T-cell (primary cell): ENCODE data around the gene ADARB2. TPM values are rescaled to one million over a fixed set of nuclear protein-coding genes. Genes with fewer than 3 reads are reported as not detected.

Source experiments
- ATAC-seq, 4 experiments: fragments of 200-7000 bp in 3 of 4; fragments of 150-1000 bp in 1 of 4; cut with Tn5 transposase; replicated peaks in 1 of 4; 1 replicate in 3 of 4; 2 replicates in 1 of 4; pipeline ENCODE4 v1.10.0; 2021; ENCODE audit warnings: moderate library complexity in 3 of 4, mild to moderate bottlenecking in 2 of 4, moderate number of reproducible peaks in 1 of 4
- CTCF ChIA-PET, 2 donors: fragments of 300-600 bp; sonication (Branson Sonifier 250); formaldehyde crosslinking; loops; one replicate each; lab custom pipeline; 2022; ENCODE audit warnings: antibody characterized with exemption in 2 of 2; lab: Charles Lee
- POLR2A ChIA-PET, 2 donors: fragments of 300-600 bp; sonication (Branson Sonifier 250); formaldehyde crosslinking; loops; one replicate each; lab custom pipeline; 2022; ENCODE audit warnings: antibody characterized with exemption in 2 of 2; lab: Charles Lee
- DNase-seq, 35 experiments: peaks; one replicate each; pipeline versions ENCODE4 v3.0.0 to v3.0.0-alpha.2; 2013 to 2023
- H3K27ac ChIP-seq: one replicate; pipeline ENCODE4 v1.5.1; 2013; ENCODE audit warnings: low read length
- H3K27me3 ChIP-seq, 2 experiments: replicated peaks in 1 of 2; 1 replicate in 1 of 2; 2 replicates in 1 of 2; pipeline versions ENCODE4 v1.6.1 to v1.7.0; 2013; ENCODE audit warnings: low read length in 1 of 2, mixed read lengths in 1 of 2; ENCODE audit not compliant: control insufficient read depth in 2 of 2, insufficient read depth in 2 of 2; ENCODE audit errors: extremely low read depth in 1 of 2
- H3K36me3 ChIP-seq, 2 donors: 1 replicate in 1 of 2; 2 replicates in 1 of 2; pipeline versions ENCODE4 v1.6.1 to v1.7.0; 2013; ENCODE audit warnings: low read length in 1 of 2; ENCODE audit not compliant: control insufficient read depth in 2 of 2, insufficient read depth in 1 of 2; ENCODE audit errors: extremely low read depth in 1 of 2
- H3K4me1 ChIP-seq, 2 experiments: 1 replicate in 1 of 2; 2 replicates in 1 of 2; pipeline versions ENCODE4 v1.6.1 to v1.7.0; 2013; ENCODE audit warnings: low read length in 2 of 2, mixed read lengths in 1 of 2; ENCODE audit not compliant: insufficient read depth in 2 of 2, control insufficient read depth in 1 of 2; ENCODE audit errors: extremely low read depth in 1 of 2
- H3K4me3 ChIP-seq, 2 donors: 1 replicate in 1 of 2; 2 replicates in 1 of 2; pipeline versions ENCODE4 v1.5.1 to v1.7.0; 2013; ENCODE audit warnings: mild to moderate bottlenecking in 2 of 2, low read length in 1 of 2, moderate library complexity in 1 of 2; ENCODE audit not compliant: control insufficient read depth in 1 of 2; ENCODE audit errors: extremely low read depth in 1 of 2
- H3K9me3 ChIP-seq: 2 replicates; pipeline ENCODE4 v1.7.0; 2013
- H3K27ac Mint-ChIP-seq, 2 donors: one replicate each; pipeline ENCODE4 v1.8.0; 2020 to 2021; ENCODE audit warnings: mild to moderate bottlenecking in 2 of 2, mixed read lengths in 2 of 2
- H3K27me3 Mint-ChIP-seq, 2 donors: one replicate each; pipeline ENCODE4 v1.8.0; 2021 to 2022; ENCODE audit warnings: mixed read lengths in 2 of 2
- H3K36me3 Mint-ChIP-seq: one replicate; pipeline ENCODE4 v1.8.0; 2021; ENCODE audit warnings: mixed read lengths
- H3K4me1 Mint-ChIP-seq, 3 donors: one replicate each; pipeline ENCODE4 v1.8.0; 2020 to 2022; ENCODE audit warnings: mixed read lengths in 3 of 3, mild to moderate bottlenecking in 1 of 3
- H3K4me3 Mint-ChIP-seq, 3 donors: one replicate each; pipeline ENCODE4 v1.8.0; 2020 to 2022; ENCODE audit warnings: mild to moderate bottlenecking in 3 of 3, mixed read lengths in 3 of 3, moderate library complexity in 3 of 3
- H3K9me3 Mint-ChIP-seq, 3 donors: one replicate each; pipeline ENCODE4 v1.8.0; 2020 to 2022; ENCODE audit warnings: mixed read lengths in 3 of 3
- WGBS: methylation state at CpG from one replicate; pipeline ENCODE4 v1.1.5; 2013; ENCODE audit warnings: missing lambda C conversion rate; ENCODE audit not compliant: insufficient coverage; 5-methylcytosine and 5-hydroxymethylcytosine counted together
- total RNA-seq, 35 experiments: library from RNA in 6 of 35; stranded (reverse) in 6 of 35; fragments of 120-200 nt in 1 of 35; gene quantifications; one replicate each; pipeline versions ENCODE4 v1.2.1 to v1.2.4 and lab custom pipeline; 2013 to 2026

The ADARB2 gene
- total RNA-seq, 5 donors from 2014 or later (not counting 1 experiment from before 2014, with no cell fraction given), result 0.07 to 4.0 (median 0.41) TPM

GRCh38 chr10:1657479-1657878, 79.8 kb downstream of the ADARB2 start:
- Mint-ChIP-seq H3K27me3 (peaks cover 22 to 30% of the 10 kb centered on the region in 2 donors), H3K27ac (no peak overlapping the region), H3K4me1 (peaks cover 0 to 11% (median 0%) of the 10 kb centered on the region in 3 donors), H3K36me3 (no peaks in the 10 kb centered on the region), H3K9me3 (no peaks in the 10 kb centered on the region), H3K4me3 (no peak overlapping the region)
- Histone ChIP-seq H3K9me3 (no peaks in the 10 kb centered on the region), H3K27me3 (peaks cover 0 to 28% of the 10 kb centered on the region in 2 experiments), H3K27ac (no peak overlapping the region), H3K4me1 (no peaks in the 10 kb centered on the region), H3K36me3 (no peaks in the 10 kb centered on the region), H3K4me3 (no peak overlapping the region)
- ChIA-PET POLR2A (interaction anchor here in 1 of 2 donors (0.6 kb wide), 1 partner anchor 36 kb away, joined by 3 read pairs; no protein-coding TSS in a partner anchor), CTCF (no interaction called here)
- 28% methylated on average over 3 of the region's 7 CpGs for WGBS
- no peak for ATAC-seq
- DNase-seq, result peak in 1 of 35 experiments; percentile 2

- Mint-ChIP-seq H3K4me3 (no peak overlapping the region), H3K27me3 (peaks cover 14 to 27% of the 10 kb centered on the region in 2 donors), H3K9me3 (no peaks in the 10 kb centered on the region), H3K27ac (no peak overlapping the region), H3K4me1 (peaks cover 0 to 11% (median 0%) of the 10 kb centered on the region in 3 donors), H3K36me3 (no peaks in the 10 kb centered on the region)
- Histone ChIP-seq H3K27me3 (peaks cover 0 to 27% of the 10 kb centered on the region in 2 experiments), H3K4me1 (no peaks in the 10 kb centered on the region), H3K4me3 (no peak overlapping the region), H3K36me3 (no peaks in the 10 kb centered on the region), H3K9me3 (no peaks in the 10 kb centered on the region), H3K27ac (no peak overlapping the region)
- DNase-seq (no peak), ATAC-seq (no peak)
- ChIA-PET CTCF (no interaction called here), POLR2A (no interaction called here)
- no CpG with 5 or more reads among the region's 3 CpGs for WGBS
These were observed 82.0 kb downstream of the ADARB2 start for GRCh38 chr10:1655367-1655766.

GRCh38 chr10:1654811-1655356, 82.4 kb downstream of the ADARB2 start:
- CTCF ChIA-PET, result no interaction called here
- Mint-ChIP-seq H3K4me3 (no peak overlapping the region), H3K27me3 (peaks cover 14 to 30% of the 10 kb centered on the region in 2 donors), H3K27ac (no peak overlapping the region), H3K36me3 (no peaks in the 10 kb centered on the region), H3K9me3 (no peaks in the 10 kb centered on the region), H3K4me1 (peaks cover 0 to 11% (median 0%) of the 10 kb centered on the region in 3 donors)
- Histone ChIP-seq H3K9me3 (no peaks in the 10 kb centered on the region), H3K36me3 (no peaks in the 10 kb centered on the region), H3K27ac (no peak overlapping the region), H3K4me1 (no peaks in the 10 kb centered on the region), H3K4me3 (no peak overlapping the region), H3K27me3 (peaks cover 0 to 27% of the 10 kb centered on the region in 2 experiments)
- no peak for ATAC-seq
- POLR2A ChIA-PET, result no interaction called here
- peak in 1 of 35 experiments; percentile 16 for DNase-seq
- 68% methylated on average over 6 of the region's 9 CpGs for WGBS

GRCh38 chr10:1654247-1654646, 83.1 kb downstream of the ADARB2 start:
- H3K4me1 ChIP-seq, result no peaks in the 10 kb centered on the region
- H3K9me3 Mint-ChIP-seq, result no peaks in the 10 kb centered on the region
- H3K27me3 ChIP-seq, result peaks cover 0 to 23% of the 10 kb centered on the region in 2 experiments
- H3K27me3 Mint-ChIP-seq, result peaks cover 14 to 29% of the 10 kb centered on the region in 2 donors
- DNase-seq, result peak in 1 of 35 experiments; percentile 17
- ChIA-PET CTCF (no interaction called here), POLR2A (no interaction called here)
- 61% methylated on average over 4 of the region's 6 CpGs for WGBS
- no peak overlapping the region for H3K27ac Mint-ChIP-seq
- no peak for ATAC-seq
- no peaks in the 10 kb centered on the region for H3K36me3 Mint-ChIP-seq
- no peak overlapping the region for H3K4me3 ChIP-seq
- no peaks in the 10 kb centered on the region for H3K9me3 ChIP-seq
- H3K36me3 ChIP-seq, result no peaks in the 10 kb centered on the region
- no peak overlapping the region for H3K4me3 Mint-ChIP-seq
- H3K4me1 Mint-ChIP-seq, result peaks cover 0 to 11% (median 0%) of the 10 kb centered on the region in 3 donors
- no peak overlapping the region for H3K27ac ChIP-seq

- Mint-ChIP-seq H3K36me3 (no peaks in the 10 kb centered on the region), H3K4me3 (no peak overlapping the region), H3K9me3 (no peaks in the 10 kb centered on the region), H3K27ac (no peak overlapping the region), H3K27me3 (peaks cover 11 to 27% of the 10 kb centered on the region in 2 donors), H3K4me1 (peaks cover 0 to 9% (median 0%) of the 10 kb centered on the region in 3 donors)
- Histone ChIP-seq H3K4me3 (no peak overlapping the region), H3K36me3 (no peaks in the 10 kb centered on the region), H3K4me1 (no peaks in the 10 kb centered on the region), H3K27ac (no peak overlapping the region), H3K9me3 (no peaks in the 10 kb centered on the region), H3K27me3 (peaks cover 0 to 22% of the 10 kb centered on the region in 2 experiments)
- WGBS, result 73% methylated on average over 9 of the region's 11 CpGs
- no peak for ATAC-seq
- CTCF ChIA-PET, result no interaction called here
- no peak for DNase-seq
- POLR2A ChIA-PET, result no interaction called here
These were observed 84.0 kb downstream of the ADARB2 start for GRCh38 chr10:1653321-1653720.

- H3K9me3 Mint-ChIP-seq, result no peaks in the 10 kb centered on the region
- Histone ChIP-seq H3K4me1 (no peaks in the 10 kb centered on the region), H3K27ac (no peak overlapping the region), H3K9me3 (no peaks in the 10 kb centered on the region), H3K36me3 (no peaks in the 10 kb centered on the region), H3K27me3 (peaks cover 0 to 22% of the 10 kb centered on the region in 2 experiments), H3K4me3 (no peak overlapping the region)
- no peaks in the 10 kb centered on the region for H3K36me3 Mint-ChIP-seq
- H3K27me3 Mint-ChIP-seq, result peaks cover 3 to 20% of the 10 kb centered on the region in 2 donors
- no peaks in the 10 kb centered on the region for H3K4me1 Mint-ChIP-seq
- ChIA-PET POLR2A (no interaction called here), CTCF (no interaction called here)
- DNase-seq, result peak in 1 of 35 experiments; percentile 4
- no peak overlapping the region for H3K4me3 Mint-ChIP-seq
- no peak for ATAC-seq
- no peak overlapping the region for H3K27ac Mint-ChIP-seq
- WGBS, result 50% methylated on average over 5 of the region's 9 CpGs
These were observed 85.2 kb downstream of the ADARB2 start for GRCh38 chr10:1652151-1652550.
